COLO829 (cell line): ENCODE measurements around the gene MMP3.
"Not testable (repeated sequence)": the region's sequence is repeated elsewhere in the genome, so short reads cannot be mapped to it uniquely, and the experiment has no call there.

ENCODE experiments used
- DNase-seq: peaks from one replicate; pipeline ENCODE4 v3.0.0; 2012; ENCODE audit warnings: low spot score

The MMP3 gene

GRCh38 chr11:102843489-102843888 lies at the start of gene MMP3:
Gene MMP3 (minus strand): TSS chr11:102843609. CDS start chr11:102843546, 63 bp downstream.
- DNase-seq = peak; percentile 16

GRCh38 chr11:102891736-102892135 lies 48.3 kb upstream of the MMP3 start:
- no peak for DNase-seq

- no peak for DNase-seq
Observed at GRCh38 chr11:102886999-102887398, 43.6 kb upstream of the MMP3 start.

GRCh38 chr11:102883141-102883540 lies 39.7 kb upstream of the MMP3 start:
- DNase-seq = no peak

- no peak for DNase-seq
Observed at GRCh38 chr11:102882389-102883024, 39.1 kb upstream of the MMP3 start.

GRCh38 chr11:102879801-102880200 lies 36.4 kb upstream of the MMP3 start:
- DNase-seq = no peak

- DNase-seq = no peak
Observed at GRCh38 chr11:102878595-102878994, 35.2 kb upstream of the MMP3 start.

- DNase-seq = peak; percentile 10
Observed at GRCh38 chr11:102874852-102875251, 31.4 kb upstream of the MMP3 start, which contains the start of gene MMP12. Gene MMP12 (minus strand): TSS chr11:102874982. CDS start chr11:102874937, 45 bp downstream.

GRCh38 chr11:102869354-102869964 lies 26.1 kb upstream of the MMP3 start:
- not testable (repeated sequence) for DNase-seq

GRCh38 chr11:102868339-102868738 lies 24.9 kb upstream of the MMP3 start:
- peak; percentile 3 for DNase-seq

- DNase-seq = peak; percentile 3
Observed at GRCh38 chr11:102864724-102865123, 21.3 kb upstream of the MMP3 start.

GRCh38 chr11:102853956-102854355 lies 10.5 kb upstream of the MMP3 start:
- DNase-seq = no peak

- no peak for DNase-seq
Observed at GRCh38 chr11:102853055-102853454, 9.6 kb upstream of the MMP3 start.

- peak; percentile 58 for DNase-seq
Observed at GRCh38 chr11:102850973-102851745, 7.8 kb upstream of the MMP3 start.

- DNase-seq = no peak
Observed at GRCh38 chr11:102849311-102849710, 5.9 kb upstream of the MMP3 start.

- DNase-seq = no peak
Observed at GRCh38 chr11:102846292-102846691, 2.9 kb upstream of the MMP3 start.

GRCh38 chr11:102842930-102843329 lies 479 bp downstream of the MMP3 start:
- no peak for DNase-seq

GRCh38 chr11:102840018-102840417 lies 3.4 kb downstream of the MMP3 start:
- DNase-seq = no peak

GRCh38 chr11:102837646-102838045 lies 5.8 kb downstream of the MMP3 start:
- no peak for DNase-seq

GRCh38 chr11:102837156-102837555 lies 6.3 kb downstream of the MMP3 start:
- no peak for DNase-seq

- no peak for DNase-seq
Observed at GRCh38 chr11:102836290-102836875, 7.0 kb downstream of the MMP3 start.

- DNase-seq = no peak
Observed at GRCh38 chr11:102833731-102834130, 9.7 kb downstream of the MMP3 start.

GRCh38 chr11:102832612-102833011 lies 10.8 kb downstream of the MMP3 start:
- DNase-seq = no peak
